HG02943 (cell line): ENCODE measurements around the gene KASH5.

Source experiments
- ATAC-seq: cut with Tn5 transposase; IDR thresholded peaks from one replicate; pipeline ENCODE4 v1.9.1; 2021; ENCODE audit warnings: mild to moderate bottlenecking, low read depth, moderate library complexity; ENCODE audit not compliant: unreplicated experiment

KASH5 gene

DNA sequence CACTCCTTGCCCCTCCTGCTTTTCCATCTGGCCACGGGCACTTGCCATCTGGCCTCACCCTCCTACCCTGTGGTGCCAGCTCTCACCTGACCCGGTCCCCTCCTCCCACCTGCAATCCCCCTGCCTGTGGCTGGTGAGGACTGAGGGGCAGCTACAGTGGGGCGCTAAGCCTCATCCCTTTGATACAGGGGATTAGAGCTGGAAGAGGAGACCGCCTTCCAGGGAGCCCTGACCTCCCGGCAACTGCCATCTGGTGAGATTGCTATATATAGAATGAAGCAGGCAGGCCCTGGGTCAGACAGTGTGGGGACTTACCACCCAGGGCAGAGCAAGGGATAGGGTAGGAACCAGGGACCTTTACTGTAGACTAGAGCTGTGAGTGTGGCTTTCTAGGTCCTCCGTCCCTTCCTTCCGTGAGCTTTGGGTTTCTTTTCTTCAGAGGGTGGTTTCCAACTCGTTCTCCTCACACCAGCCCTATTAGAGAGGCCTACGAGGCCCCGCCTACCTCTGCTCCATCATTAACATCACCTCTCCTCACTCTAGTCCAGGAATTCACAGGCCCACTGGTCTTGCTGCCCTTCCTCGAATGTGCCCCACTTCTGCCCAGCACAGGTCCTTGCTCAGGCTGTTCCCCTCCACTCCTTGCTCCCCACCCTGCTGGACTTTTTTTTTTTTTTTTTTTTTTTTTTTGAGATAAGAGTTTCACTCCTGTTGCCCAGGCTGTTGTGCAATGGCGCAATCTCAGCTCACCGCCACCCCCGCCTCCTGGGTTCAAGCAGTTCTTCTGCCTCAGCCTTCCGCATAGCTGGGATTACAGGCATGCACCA, 7.7 kb downstream of the KASH5 start:
- ATAC-seq = no peak

DNA sequence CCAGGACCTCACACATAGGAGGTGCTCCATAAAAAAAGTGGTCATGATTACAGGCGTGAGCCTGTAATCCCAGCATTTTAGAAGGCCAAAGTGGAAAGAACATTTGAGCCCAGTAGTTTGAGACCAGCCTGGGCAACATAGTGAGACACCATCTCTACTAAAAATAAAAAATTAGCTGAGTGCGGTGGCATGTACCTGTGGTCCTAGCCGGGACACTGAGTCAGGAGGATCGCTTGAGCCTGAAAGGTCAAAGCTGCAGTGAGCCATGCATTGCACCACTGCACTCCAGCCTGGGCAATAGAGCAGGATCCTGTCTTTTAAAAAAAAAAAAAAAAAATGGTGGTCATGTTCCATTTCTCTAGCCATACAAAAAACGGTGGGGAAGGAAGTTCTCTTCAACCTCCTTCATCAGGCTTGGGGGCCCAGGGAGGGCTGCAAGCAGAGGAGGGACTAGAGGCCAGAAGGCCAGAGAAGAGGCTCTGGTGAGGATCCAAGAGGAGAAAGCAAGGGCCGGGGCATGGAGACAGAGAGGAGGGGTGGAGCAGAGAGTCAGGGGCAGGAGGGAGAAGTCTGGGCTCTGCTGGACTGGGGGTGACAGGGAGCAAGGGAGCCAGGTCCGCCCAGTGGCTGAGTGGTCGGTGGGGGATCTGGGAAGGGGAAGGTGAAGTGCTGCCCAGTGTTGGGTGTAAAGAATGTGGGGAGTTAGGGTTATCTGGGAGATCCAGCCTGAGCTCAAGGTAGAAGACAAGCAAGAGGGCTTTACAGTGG, 8.9 kb downstream of the KASH5 start:
- no peak for ATAC-seq

DNA sequence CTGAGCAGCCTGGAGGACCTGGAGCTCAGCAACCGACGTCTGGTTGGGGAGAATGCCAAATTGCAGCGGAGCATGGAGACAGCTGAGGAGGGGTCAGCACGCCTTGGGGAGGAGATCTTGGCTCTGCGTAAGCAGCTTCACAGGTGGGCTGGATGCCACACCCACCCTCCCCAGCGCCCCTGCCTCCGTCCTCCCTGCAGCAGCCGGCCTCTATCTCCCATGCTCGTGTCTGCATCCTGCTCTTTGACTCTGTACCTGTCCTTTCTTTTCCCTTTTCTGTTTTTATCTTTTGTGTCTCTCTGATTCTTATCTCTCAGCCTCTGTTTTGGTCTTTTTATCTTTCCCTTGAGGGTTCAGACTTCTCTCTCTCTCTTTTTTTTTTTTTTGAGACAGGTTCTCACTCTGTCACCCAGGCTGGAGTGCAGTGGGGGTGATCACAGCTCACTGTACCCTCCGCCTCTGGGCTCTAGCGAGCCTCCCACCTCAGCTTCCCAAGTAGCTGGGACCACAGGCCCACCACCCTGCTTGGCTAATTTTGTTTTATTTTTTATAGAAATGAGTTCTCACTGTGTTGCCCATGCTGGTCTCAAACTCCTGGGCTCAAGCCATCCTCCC, 10.1 kb downstream of the KASH5 start:
- ATAC-seq = no peak

DNA sequence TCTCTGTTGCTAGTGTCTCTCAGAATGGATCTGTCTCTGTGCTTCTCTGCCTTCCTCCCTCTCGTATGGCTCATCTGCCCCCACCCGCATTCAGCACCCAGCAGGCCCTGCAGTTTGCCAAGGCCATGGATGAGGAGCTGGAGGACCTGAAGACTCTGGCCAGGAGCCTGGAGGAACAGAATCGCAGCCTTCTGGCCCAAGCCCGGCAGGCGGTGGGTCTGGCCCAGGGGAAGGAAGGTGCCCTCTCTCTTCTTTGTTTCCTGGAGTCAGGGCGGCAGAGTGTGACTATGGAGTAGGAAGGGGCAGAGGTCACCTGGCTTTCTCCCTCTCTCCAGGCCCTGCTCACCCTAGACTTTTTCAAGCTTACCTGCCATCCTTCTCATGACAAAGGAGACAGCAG, 10.9 kb downstream of the KASH5 start:
- ATAC-seq = no peak

DNA sequence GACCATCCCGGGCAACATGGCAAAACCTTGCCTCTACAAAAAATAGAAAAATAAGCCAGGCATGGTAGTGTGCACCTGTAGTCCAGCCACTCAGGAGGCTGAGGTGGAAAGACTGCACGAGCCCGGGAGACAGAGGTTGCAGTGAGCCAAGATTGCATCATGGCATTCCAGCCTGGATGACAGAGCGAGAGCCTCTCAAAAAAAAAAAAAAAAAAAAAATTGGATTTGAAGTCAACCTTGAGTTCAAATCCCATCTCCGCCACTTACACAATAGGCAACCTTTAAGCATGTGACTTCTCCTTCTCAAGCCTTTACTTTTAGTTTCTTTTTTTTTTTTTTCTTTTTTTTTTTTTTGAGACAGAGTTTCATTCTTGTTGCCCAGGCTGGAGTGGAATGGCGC, 12.0 kb downstream of the KASH5 start:
- no peak for ATAC-seq

DNA sequence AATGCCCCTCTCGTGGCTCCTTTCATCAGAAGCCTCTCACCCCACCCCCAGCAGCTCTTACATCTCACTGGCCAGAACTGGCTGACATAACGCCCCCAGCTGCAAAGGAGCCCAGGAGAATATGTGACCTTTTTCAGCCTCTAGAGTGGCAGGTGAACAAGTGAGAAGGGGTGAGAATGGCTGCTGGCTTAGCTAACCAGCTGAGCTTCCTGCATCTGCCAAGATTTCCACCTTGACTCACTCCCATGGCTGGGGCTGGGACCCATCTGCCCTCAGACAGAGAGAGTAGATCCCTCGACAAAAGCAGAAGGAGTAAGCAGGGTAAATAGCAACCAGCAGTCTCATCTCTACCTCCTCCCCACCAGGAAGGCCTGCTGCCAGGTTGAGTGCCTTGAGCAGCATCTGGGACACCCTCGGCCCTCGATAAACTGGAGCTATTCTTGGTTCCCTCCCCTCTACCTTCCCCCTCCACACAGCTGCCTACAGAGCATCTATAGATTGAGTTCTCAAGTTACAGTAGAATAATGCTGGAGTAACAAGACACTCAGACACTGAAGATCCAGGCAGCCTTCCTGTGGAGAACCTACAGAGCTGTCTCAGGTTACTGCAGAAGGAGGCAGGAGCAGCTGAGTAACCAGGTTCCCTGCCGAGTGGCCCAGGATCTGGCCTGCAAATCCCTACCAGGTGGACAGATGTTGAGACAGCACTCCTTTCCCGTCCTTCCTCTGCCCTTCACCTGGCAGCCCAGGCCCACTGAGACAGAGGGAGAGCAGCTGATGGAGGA, 15.5 kb downstream of the KASH5 start:
- ATAC-seq = no peak

DNA sequence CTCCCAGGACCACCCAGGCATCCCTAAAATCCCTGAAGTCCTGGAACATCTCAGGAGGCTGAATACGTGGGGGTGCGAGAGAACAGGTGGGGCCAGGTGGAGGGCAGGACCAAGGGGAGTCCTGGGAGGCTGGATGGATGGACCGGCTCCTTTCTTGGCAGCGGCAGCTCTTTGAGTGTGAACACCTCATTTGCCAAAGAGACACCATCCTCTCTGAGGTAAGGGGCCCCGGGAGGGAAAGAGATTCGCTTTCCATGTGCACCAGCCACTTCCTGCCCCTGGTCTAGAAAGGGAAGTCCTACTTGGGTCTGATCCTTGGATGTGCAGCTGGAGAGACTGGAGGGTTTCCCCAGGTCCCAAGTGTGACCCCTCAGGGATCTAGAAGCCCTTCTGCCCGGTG, 19.0 kb downstream of the KASH5 start:
- no peak for ATAC-seq

DNA sequence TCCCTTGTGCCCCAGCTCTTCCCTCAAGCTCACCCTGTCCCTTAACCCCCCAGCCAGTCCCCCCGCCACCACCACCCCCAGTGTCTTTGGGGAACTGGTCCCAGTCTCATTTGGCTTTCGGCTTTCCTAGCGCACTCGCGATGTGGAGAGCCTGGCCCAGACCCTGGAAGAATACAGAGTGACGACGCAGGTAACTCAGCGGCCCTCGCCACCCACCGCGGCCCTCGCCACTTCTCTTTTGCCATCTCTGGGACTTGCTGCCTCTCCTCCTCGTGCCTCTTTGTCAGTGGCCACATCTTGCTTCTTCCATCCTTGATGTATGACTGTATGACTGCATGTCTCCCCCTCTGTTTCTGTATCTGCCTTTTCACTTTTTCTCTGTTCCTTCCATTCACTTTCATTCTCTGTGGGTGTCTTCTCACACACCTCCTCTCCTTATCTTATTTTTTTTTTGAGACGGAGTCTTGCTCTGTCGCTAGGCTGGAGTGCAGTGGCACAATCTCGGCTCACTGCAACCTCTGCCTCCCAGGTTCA, 19.5 kb downstream of the KASH5 start:
- ATAC-seq = no peak

DNA sequence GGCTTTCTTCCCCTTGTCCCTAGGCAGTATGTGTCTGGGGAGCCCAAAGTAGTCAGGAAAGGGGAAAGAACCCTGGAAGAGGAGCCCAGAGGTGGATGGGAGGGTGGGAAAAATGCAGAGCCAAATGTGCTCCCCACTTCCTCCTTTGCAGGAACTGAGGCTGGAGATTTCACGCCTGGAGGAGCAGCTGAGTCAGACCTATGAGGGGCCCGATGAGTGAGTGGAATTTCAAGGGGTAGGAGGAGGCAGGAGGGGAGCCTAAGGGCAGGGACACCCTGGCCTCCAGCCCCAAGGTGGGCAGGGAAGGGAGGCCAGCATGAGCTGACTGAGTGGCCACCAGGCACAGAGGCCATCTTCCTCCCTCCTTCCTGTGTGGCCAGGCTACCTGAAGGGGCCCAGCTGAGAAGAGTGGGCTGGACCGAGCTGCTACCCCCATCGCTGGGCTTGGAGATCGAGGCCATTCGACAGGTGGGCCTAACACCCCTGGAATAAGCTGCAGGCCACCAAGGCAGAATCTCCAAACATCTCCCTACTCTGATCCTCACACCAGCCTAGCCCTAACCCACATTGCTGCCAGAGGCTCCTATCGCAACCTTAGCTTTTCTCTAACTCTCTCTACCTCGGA, 20.9 kb downstream of the KASH5 start:
- no peak for ATAC-seq

DNA sequence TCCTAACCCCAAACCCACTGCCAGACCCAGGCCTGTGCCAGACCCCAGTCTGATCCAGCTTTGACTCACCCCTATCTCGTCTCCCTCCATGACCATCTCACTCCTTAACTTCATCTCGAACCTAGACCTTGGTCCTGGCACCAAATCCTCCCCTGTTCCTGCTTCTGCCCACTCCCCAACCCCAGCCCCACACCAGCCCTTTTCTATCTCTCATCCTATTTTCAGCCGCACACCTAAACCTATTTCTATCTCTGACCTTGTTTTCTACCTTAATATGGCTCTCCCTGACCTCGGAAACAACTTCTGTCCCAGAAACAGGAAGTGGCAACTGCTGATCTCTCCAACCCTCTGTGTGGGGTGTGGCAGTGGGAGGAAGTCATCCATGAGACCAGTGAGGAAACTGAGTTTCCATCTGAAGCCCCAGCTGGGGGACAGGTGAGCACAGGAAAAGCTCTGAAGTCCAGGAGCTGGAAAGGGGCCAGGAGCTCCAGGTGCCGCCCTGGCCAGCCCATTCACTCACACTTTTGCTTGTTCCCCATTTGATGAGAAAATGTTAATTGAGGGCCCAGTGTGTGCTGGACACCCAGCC, 21.5 kb downstream of the KASH5 start:
- no peak for ATAC-seq

DNA sequence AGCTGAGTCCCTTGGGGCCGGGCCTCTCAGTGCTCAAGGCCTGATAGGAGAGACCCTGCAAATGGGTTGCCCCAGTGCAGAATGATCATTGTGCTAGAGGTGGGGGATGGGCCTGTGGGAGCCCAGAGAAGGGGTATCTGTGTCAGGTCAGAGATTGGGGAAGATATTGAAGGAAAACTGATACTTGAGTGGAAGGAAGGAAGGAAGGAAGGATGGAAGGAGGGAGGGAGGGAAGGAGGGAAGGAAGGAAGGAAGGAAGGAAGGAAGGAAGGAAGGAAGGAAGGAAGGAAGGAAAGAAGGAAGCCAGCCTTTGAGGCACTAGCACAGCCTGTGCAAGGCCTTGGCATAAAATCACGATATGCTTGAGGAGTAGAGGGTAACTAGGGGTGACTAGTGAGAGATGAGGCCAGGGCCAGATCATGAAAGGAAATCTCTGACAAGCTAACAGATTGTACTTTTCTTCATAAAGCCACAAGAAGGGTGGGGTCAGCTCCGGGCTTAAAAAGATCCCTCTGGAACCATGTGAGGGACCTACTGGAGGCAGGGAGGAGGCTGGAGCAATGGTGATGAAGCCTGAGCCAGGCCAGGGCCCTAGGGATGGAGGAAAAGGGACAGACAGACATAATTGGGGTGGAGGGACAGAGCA, 23.8 kb downstream of the KASH5 start:
- no peak for ATAC-seq

DNA sequence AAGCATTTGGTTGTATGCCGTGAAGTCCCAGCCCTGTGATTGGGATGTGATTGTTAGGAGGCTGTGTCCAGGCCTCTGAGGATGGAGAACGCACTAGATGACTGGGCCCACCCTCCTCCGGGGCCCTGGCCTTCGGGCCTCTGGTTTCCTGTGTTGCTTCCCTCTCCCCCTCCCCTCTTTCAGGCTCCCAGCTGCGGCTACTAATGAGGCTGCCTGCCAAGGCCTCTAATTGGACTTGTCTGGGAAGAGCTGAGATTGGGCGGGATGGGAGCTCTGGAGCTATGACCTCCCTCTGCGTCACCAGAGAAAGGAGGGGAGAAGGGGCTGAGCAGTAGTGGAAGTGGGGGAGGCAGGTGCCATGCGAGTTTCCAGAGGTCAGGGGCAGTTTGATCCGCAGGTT, 25.3 kb downstream of the KASH5 start:
- ATAC-seq = no peak

DNA sequence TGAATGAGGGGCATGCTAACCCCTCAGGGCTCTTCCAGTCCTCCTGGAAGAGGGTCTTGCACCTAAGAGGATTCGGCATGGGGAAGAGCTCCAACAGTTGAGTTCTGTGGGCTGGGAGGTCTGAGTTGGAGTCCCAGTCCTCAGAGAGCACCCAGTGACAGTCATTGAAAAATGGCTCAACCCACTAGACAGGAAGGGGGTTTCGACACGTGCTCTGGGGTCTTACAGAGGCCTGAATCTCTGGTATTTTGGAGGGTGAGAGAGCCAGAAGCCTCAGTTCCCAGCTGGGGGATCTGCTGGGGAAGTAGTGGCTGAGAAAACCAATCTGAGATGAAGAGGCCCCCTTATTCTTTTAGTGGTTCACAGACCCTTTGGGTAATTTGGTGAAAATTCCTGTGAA, 26.2 kb downstream of the KASH5 start:
- ATAC-seq = no peak

DNA sequence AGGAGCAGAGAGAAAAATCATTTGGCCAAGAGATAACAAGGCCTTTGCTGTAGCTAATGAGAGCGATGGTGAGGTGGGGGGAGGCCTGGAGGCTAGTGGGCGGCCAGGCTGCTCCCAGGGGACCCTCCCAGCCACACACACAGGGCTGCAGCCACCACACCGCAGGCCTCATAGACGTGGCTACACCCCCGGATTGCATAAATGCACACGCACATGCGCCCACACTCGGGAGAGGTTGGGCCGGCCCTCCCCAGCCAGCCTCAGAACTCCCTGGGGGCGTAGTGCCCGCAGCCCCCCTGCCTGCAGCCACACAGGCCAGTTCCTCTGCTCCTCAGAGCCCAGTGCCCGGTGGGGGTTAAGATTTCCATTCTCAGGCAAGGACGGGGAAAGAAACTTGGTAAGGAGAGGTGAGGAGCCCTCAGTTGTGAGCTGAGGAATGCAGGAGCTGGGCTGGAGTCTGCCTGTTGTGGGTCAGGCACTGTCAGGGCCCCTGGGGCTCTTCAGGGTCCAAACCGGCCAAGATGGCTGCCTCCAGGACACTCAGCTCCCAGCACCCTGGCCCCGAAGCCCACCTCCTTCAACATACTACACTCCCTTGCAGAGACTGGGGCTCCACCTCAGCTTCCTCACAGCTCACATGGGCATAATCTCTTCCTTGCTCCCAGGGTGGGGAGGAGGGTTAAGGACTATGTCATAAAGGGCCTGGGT, 27.2 kb downstream of the KASH5 start:
- no peak for ATAC-seq

DNA sequence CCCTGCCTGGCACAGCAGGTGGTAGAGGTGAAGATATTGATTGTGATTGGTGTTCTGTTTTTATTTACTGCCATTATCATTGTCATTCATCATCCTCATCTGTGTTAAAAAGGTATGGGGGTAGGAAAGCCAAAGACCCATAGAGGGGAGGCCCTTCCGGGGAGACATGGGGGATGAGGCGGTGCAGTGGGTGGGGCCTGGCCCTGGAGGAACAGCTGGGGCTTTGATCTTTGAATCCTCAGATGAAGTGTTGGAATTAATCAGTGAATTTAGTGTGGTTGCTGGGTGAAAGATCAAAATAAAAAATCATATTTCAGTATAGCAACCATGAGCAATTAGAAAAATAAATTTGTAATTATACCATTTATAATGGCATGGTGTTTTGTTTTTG, 27.8 kb downstream of the KASH5 start:
- ATAC-seq = no peak

DNA sequence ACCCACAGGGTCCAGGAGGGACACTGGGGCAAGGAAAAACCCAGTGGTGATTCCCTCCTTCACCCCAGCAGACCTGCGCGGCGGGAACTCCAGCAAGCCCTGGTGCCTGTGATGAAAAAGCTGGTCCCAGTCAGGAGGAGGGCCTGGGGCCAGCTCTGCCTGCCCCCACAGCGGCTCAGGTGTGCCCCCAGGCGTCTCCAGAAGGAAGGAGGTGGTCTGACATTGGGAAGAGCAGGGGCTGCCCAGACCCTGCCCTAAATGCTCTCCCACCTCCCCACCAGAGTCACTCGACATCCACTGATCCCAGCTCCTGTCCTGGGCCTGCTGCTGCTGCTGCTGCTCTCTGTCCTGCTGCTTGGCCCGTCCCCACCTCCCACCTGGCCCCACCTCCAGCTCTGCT, 29.0 kb downstream of the KASH5 start:
- ATAC-seq = no peak

DNA sequence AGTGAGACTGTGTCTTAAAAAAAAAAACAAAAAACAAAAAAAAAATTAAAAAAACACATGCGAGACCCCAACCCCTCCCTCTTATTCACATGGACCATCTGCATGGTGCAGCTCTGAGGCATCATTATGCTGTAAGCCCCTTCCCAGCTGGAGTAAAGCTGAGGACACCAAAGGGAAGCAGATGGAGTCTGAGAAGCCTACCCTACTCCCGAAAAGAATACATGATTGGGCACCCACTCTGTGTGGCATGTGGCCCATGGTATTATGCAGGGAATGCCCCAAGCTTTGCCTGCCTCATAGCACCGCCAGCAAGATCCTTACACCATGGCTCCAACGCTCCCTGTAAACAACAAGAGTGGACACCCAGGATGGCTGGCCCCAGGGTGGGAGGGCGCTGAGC, 30.5 kb downstream of the KASH5 start:
- no peak for ATAC-seq

DNA sequence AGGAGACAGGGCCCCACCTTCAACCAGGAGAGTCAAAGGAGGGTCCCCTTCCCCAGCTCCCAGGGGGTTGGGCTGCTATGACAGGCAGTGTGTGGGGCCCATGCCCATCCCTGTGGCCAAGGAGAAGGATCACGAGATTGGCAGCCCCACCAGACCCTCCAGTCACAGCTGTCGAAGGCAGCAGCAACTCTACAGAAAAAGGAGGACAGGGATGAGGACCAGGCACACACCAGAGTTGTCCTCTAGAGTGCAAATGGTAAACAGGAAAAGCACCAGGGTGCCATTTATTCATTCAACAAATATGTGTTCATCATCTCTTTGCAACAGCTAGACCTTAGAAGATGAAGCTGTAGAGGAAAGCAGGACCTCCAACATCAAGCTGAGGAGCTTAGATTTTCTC, 31.1 kb downstream of the KASH5 start:
- no peak for ATAC-seq

DNA sequence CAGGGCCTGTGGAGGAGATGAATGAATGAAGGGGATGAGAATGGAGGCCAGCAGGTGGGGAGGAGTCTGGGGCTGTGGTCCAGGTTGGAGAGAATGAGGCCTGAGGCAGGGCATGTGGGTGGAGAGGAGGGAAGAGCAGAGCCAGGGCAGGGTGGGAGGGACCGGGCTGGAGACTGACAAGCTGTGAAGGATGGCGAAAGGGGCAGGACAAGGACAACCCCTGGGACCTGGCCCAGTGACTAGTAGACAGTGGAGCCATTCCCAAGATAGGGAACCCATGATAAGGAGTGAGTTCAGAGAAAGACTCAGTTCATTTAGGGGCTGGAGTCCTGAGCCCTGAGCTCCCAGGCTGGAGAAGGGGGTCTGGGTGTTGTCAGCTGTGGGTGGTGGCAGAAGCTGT, 32.2 kb downstream of the KASH5 start:
- ATAC-seq = no peak
